Right atrium auricular region (tissue), 2 donors: Measurements from ENCODE around the gene GRXCR2. TPM values are rescaled to one million over a fixed set of nuclear protein-coding genes. Genes with fewer than 3 reads are reported as not detected.
"Not testable (repeated sequence)": the region's sequence is repeated elsewhere in the genome, so short reads cannot be mapped to it uniquely, and the experiment has no call there.

Source experiments
- DNase-seq: peaks from one replicate; pipeline ENCODE4 v3.0.0-alpha.2; 2019; ENCODE audit warnings: low spot score
- H3K27ac ChIP-seq, 2 donors: fragments of 200-600 bp; sonication (generic); 1 replicate in 1 of 2; 2 replicates in 1 of 2; pipeline ENCODE4 v1.5.1; 2016 to 2019
- H3K27me3 ChIP-seq, 2 donors: fragments of 200-600 bp; sonication (generic); one replicate each; pipeline versions ENCODE4 v1.5.1 to v1.6.0; 2017 to 2019
- H3K36me3 ChIP-seq: fragments of 200-600 bp; sonication (generic); one replicate; pipeline ENCODE4 v1.5.1; 2016
- H3K4me1 ChIP-seq, 2 donors: fragments of 200-600 bp; sonication (generic); one replicate each; pipeline versions ENCODE4 v1.5.1 to v1.6.0; 2017 to 2019
- H3K4me3 ChIP-seq, 2 donors: fragments of 200-600 bp; sonication (generic); 1 replicate in 1 of 2; 2 replicates in 1 of 2; pipeline ENCODE4 v1.5.1; 2017 to 2019; ENCODE audit warnings: mild to moderate bottlenecking in 1 of 2, moderate library complexity in 1 of 2
- H3K9me3 ChIP-seq, 2 donors: fragments of 200-600 bp; sonication (generic); one replicate each; pipeline ENCODE4 v1.5.1; 2019
- CTCF ChIP-seq, 2 donors: fragments of 200-600 bp; sonication (generic); IDR thresholded peaks; one replicate each; pipeline ENCODE4 v1.5.1; 2019; ENCODE audit warnings: antibody characterized with exemption in 2 of 2
- total RNA-seq, 2 donors: library from RNA; depleted of rRNA; stranded (reverse); fragments of >200 nt; gene quantifications; one replicate each; pipeline ENCODE4 v1.1.0, GENCODE V29; 2016

GRXCR2 gene
- total RNA-seq, 2 donors from 2014 or later = 0.24 to 1.0 TPM

- no peaks in the 10 kb centered on the region for H3K9me3 ChIP-seq
- no peaks in the 10 kb centered on the region for H3K4me1 ChIP-seq
- H3K27me3 ChIP-seq = no peaks in the 10 kb centered on the region
- H3K27ac ChIP-seq = no peak overlapping the region
- TF ChIP-seq CTCF (IDR thresholded peaks at IDR 0.05) = no peak
- no peak for DNase-seq
- H3K36me3 ChIP-seq = no peaks in the 10 kb centered on the region
- no peak overlapping the region for H3K4me3 ChIP-seq
Observed at GRCh38 chr5:145874765-145875164, 2.0 kb upstream of the GRXCR2 start.

- Histone ChIP-seq H3K36me3 (no peaks in the 10 kb centered on the region), H3K9me3 (no peaks in the 10 kb centered on the region), H3K4me3 (no peak overlapping the region), H3K27ac (no peak overlapping the region), H3K27me3 (no peaks in the 10 kb centered on the region), H3K4me1 (no peaks in the 10 kb centered on the region)
- no peak for DNase-seq
- TF ChIP-seq CTCF (IDR thresholded peaks at IDR 0.05) = no peak
Observed at GRCh38 chr5:145872486-145872885, 328 bp downstream of the GRXCR2 start.

- H3K27ac ChIP-seq = no peak overlapping the region
- DNase-seq = no peak
- TF ChIP-seq CTCF (IDR thresholded peaks at IDR 0.05) = no peak
- no peaks in the 10 kb centered on the region for H3K9me3 ChIP-seq
- H3K4me1 ChIP-seq = no peaks in the 10 kb centered on the region
- no peak overlapping the region for H3K4me3 ChIP-seq
- H3K27me3 ChIP-seq = no peaks in the 10 kb centered on the region
- H3K36me3 ChIP-seq = no peaks in the 10 kb centered on the region
Observed at GRCh38 chr5:145869753-145870152, 3.1 kb downstream of the GRXCR2 start.

- Histone ChIP-seq H3K9me3 (no peaks in the 10 kb centered on the region), H3K4me1 (no peaks in the 10 kb centered on the region), H3K4me3 (no peak overlapping the region), H3K36me3 (no peaks in the 10 kb centered on the region), H3K27ac (no peak overlapping the region), H3K27me3 (no peaks in the 10 kb centered on the region)
- DNase-seq = no peak
- no peak for TF ChIP-seq CTCF (IDR thresholded peaks at IDR 0.05)
Observed at GRCh38 chr5:145867806-145868205, 5.0 kb downstream of the GRXCR2 start.

GRCh38 chr5:145864432-145864831 lies 8.4 kb downstream of the GRXCR2 start:
- not testable (repeated sequence) for H3K27me3 ChIP-seq

GRCh38 chr5:145863003-145863402 lies 9.8 kb downstream of the GRXCR2 start:
- TF ChIP-seq CTCF (IDR thresholded peaks at IDR 0.05) = no peak
- H3K27me3 ChIP-seq = no peaks in the 10 kb centered on the region
- H3K27ac ChIP-seq = no peak overlapping the region
- H3K4me1 ChIP-seq = peaks cover 0 to 10% of the 10 kb centered on the region in 2 donors
- no peaks in the 10 kb centered on the region for H3K9me3 ChIP-seq
- H3K36me3 ChIP-seq = no peaks in the 10 kb centered on the region
- DNase-seq = no peak
- no peak overlapping the region for H3K4me3 ChIP-seq

More at GRCh38 chr5:145864432-145864831, 8.4 kb downstream of the GRXCR2 start:
- not testable (repeated sequence) for H3K36me3 ChIP-seq, H3K4me3 ChIP-seq, H3K27ac ChIP-seq, H3K9me3 ChIP-seq, DNase-seq, H3K4me1 ChIP-seq
